ENCODE results near the gene C15orf61. TPM values are rescaled to one million over a fixed set of nuclear protein-coding genes. Genes with fewer than 3 reads are reported as not detected.

The C15orf61 gene
- total and polyA plus RNA-seq, 4 donors, result 1.4 to 5.6 (median 2.5) TPM

- TF ChIP-seq MAX (IDR thresholded peaks at IDR 0.05) (no peak), SP1 (IDR thresholded peaks at IDR 0.05) (no peak)
Measured at GRCh38 chr15:67533873-67534272, 12.9 kb downstream of the C15orf61 start (continued).

GRCh38 chr15:67534360-67534759 lies 13.4 kb downstream of the C15orf61 start:
- Histone ChIP-seq H3K27me3 (ENCODE audit: control insufficient read depth in 4 of 4, insufficient read depth in 4 of 4, low read length in 3 of 4) (no peaks in the 10 kb centered on the region), H3K4me1 (ENCODE audit: control insufficient read depth in 4 of 4, insufficient read depth in 4 of 4, low read length in 3 of 4) (peaks cover 0 to 2% (median 0%) of the 10 kb centered on the region in 4 donors), H3K4me3 (ENCODE audit: low read depth in 1 of 3, low read length in 3 of 3) (no peak overlapping the region), H3K9me3 (ENCODE audit: control insufficient read depth in 4 of 4, low read length in 3 of 4) (no peaks in the 10 kb centered on the region), H3K27ac (ENCODE audit: low read depth in 1 of 2, low read length in 2 of 2) (no peak overlapping the region), H3K9ac (ENCODE audit: low read depth in 1 of 2, low read length in 2 of 2) (no peak overlapping the region), H3K36me3 (ENCODE audit: control insufficient read depth in 4 of 4, insufficient read depth in 3 of 4, low read depth in 1 of 4, low read length in 3 of 4) (peaks cover 0 to under 1% (median 0%) of the 10 kb centered on the region in 4 donors)
- no peak for TF ChIP-seq FOXA1 (IDR thresholded peaks at IDR 0.05)
- no peak for TF ChIP-seq MAX (IDR thresholded peaks at IDR 0.05)
- TF ChIP-seq GABPA (IDR thresholded peaks at IDR 0.05 in 1 of 2, conservative IDR thresholded peaks at IDR 0.05 in 1 of 2), result no peak
- TF ChIP-seq HNF4A (conservative IDR thresholded peaks at IDR 0.05), result no peak
- TF ChIP-seq SP1 (IDR thresholded peaks at IDR 0.05), result no peak
- TF ChIP-seq ATF3 (IDR thresholded peaks at IDR 0.05), result no peak
- TF ChIP-seq REST (IDR thresholded peaks at IDR 0.05), result no peak
- no peak for TF ChIP-seq RAD21 (IDR thresholded peaks at IDR 0.05)
- no peak for TF ChIP-seq ZBTB33 (IDR thresholded peaks at IDR 0.05)
- no peak for TF ChIP-seq JUND (IDR thresholded peaks at IDR 0.05)
- no peak for TF ChIP-seq CTCF (IDR thresholded peaks at IDR 0.05; ENCODE audit: low read depth, low read length, missing input control)
- no peak for TF ChIP-seq FOXA2 (IDR thresholded peaks at IDR 0.05)
- no peak for TF ChIP-seq YY1 (IDR thresholded peaks at IDR 0.05)
- WGBS, result 89% methylated on average over 1 of the region's 1 CpG
- no peak for DNase-seq (ENCODE audit: low spot score)
